Nephron progenitor cell (in vitro differentiated cells): Measurements from ENCODE around the gene ADD2.

Source experiments
- DNase-seq: peaks from one replicate; pipeline ENCODE4 v3.0.0; 2021
- H3K27ac Mint-ChIP-seq: 2 replicates; pipeline ENCODE4 v1.8.0; 2021; ENCODE audit warnings: mild to moderate bottlenecking, moderate library complexity, mixed read lengths
- H3K27me3 Mint-ChIP-seq: 2 replicates; pipeline ENCODE4 v1.8.0; 2021; ENCODE audit warnings: mild to moderate bottlenecking, low read depth, mixed read lengths; ENCODE audit not compliant: poor library complexity
- H3K36me3 Mint-ChIP-seq: 2 replicates; pipeline ENCODE4 v1.8.0; 2021; ENCODE audit warnings: low read depth, mixed read lengths
- H3K4me1 Mint-ChIP-seq: 2 replicates; pipeline ENCODE4 v1.8.0; 2021; ENCODE audit warnings: mixed read lengths
- H3K4me3 Mint-ChIP-seq: 2 replicates; pipeline ENCODE4 v1.8.0; 2021; ENCODE audit warnings: mild to moderate bottlenecking, moderate library complexity, mixed read lengths
- H3K9me3 Mint-ChIP-seq: 2 replicates; pipeline ENCODE4 v1.8.0; 2021; ENCODE audit warnings: mild to moderate bottlenecking, moderate library complexity, mixed read lengths
- TF ChIP-seq, protein P1 (sequence below): fragments of 200-600 bp; sonication (generic); IDR thresholded peaks from 2 replicates; pipeline ENCODE4 v1.5.0; 2021; ENCODE audit warnings: antibody characterized with exemption

Gene ADD2

GRCh38 chr2:70797506-70797905 lies 29.5 kb upstream of the ADD2 start:
- TF ChIP-seq, protein P1, sequence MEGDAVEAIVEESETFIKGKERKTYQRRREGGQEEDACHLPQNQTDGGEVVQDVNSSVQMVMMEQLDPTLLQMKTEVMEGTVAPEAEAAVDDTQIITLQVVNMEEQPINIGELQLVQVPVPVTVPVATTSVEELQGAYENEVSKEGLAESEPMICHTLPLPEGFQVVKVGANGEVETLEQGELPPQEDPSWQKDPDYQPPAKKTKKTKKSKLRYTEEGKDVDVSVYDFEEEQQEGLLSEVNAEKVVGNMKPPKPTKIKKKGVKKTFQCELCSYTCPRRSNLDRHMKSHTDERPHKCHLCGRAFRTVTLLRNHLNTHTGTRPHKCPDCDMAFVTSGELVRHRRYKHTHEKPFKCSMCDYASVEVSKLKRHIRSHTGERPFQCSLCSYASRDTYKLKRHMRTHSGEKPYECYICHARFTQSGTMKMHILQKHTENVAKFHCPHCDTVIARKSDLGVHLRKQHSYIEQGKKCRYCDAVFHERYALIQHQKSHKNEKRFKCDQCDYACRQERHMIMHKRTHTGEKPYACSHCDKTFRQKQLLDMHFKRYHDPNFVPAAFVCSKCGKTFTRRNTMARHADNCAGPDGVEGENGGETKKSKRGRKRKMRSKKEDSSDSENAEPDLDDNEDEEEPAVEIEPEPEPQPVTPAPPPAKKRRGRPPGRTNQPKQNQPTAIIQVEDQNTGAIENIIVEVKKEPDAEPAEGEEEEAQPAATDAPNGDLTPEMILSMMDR = no peak
- peaks cover 7% of the 10 kb centered on the region for H3K36me3 Mint-ChIP-seq
- H3K27me3 Mint-ChIP-seq = peaks cover 68% of the 10 kb centered on the region
- no peak overlapping the region for H3K27ac Mint-ChIP-seq
- peaks cover 5% of the 10 kb centered on the region for H3K4me1 Mint-ChIP-seq
- peaks cover 33% of the 10 kb centered on the region for H3K9me3 Mint-ChIP-seq
- no peak for DNase-seq
- no peak overlapping the region for H3K4me3 Mint-ChIP-seq

GRCh38 chr2:70796262-70796661 lies 28.3 kb upstream of the ADD2 start:
- peaks cover 7% of the 10 kb centered on the region for H3K36me3 Mint-ChIP-seq
- no peak for DNase-seq
- H3K9me3 Mint-ChIP-seq = peaks cover 38% of the 10 kb centered on the region
- H3K4me1 Mint-ChIP-seq = peaks cover 5% of the 10 kb centered on the region
- H3K4me3 Mint-ChIP-seq = no peak overlapping the region
- TF ChIP-seq, protein P1 = no peak
- H3K27ac Mint-ChIP-seq = no peak overlapping the region
- peaks cover 68% of the 10 kb centered on the region for H3K27me3 Mint-ChIP-seq

- no peak for DNase-seq
- TF ChIP-seq, protein P1 = no peak
- Mint-ChIP-seq H3K27me3 (peaks cover 68% of the 10 kb centered on the region), H3K4me3 (no peak overlapping the region), H3K9me3 (peaks cover 31% of the 10 kb centered on the region), H3K36me3 (peaks cover 7% of the 10 kb centered on the region), H3K4me1 (peaks cover 5% of the 10 kb centered on the region), H3K27ac (no peak overlapping the region)
Observed at GRCh38 chr2:70795164-70795995, 27.4 kb upstream of the ADD2 start.

- Mint-ChIP-seq H3K27me3 (peaks cover 79% of the 10 kb centered on the region), H3K27ac (no peak overlapping the region), H3K36me3 (no peaks in the 10 kb centered on the region), H3K9me3 (peaks cover 18% of the 10 kb centered on the region), H3K4me3 (no peak overlapping the region), H3K4me1 (peaks cover 13% of the 10 kb centered on the region)
- TF ChIP-seq, protein P1 = no peak
- DNase-seq = no peak
Observed at GRCh38 chr2:70793450-70793849, 25.4 kb upstream of the ADD2 start.

GRCh38 chr2:70790136-70790828 lies 22.3 kb upstream of the ADD2 start, which contains the start of gene FIGLA:
FIGLA (minus strand) TSS chr2:70790643; CDS start chr2:70790638, 5 bp downstream.
- Mint-ChIP-seq H3K4me1 (peaks cover 8% of the 10 kb centered on the region), H3K36me3 (no peaks in the 10 kb centered on the region), H3K4me3 (peak within 1 kb of the TSS; percentile 81), H3K27ac (no peak within 1 kb of the TSS), H3K27me3 (peaks cover 95% of the 10 kb centered on the region), H3K9me3 (peaks cover 13% of the 10 kb centered on the region)
- TF ChIP-seq, protein P1 = no peak
- DNase-seq = peak; percentile 48
